ENCODE measurements around the gene AOAH. TPM values are rescaled to one million over a fixed set of nuclear protein-coding genes. Genes with fewer than 3 reads are reported as not detected.

AOAH gene
- total and polyA plus RNA-seq, 2 of the 4 experiments (the other 2 are of a cell fraction): not detected

- in situ Hi-C loops (cut with MboI; ENCODE audit: low sequenced_read_pairs): no loop called here
- H3K4me2 ChIP-seq (ENCODE audit: low read depth, low read length): no peak overlapping the region
- H3K14ac ChIP-seq (replicated peaks; ENCODE audit: low read depth, low read length): no peak overlapping the region
- H3K23ac ChIP-seq (ENCODE audit: low read depth, low read length): no peak overlapping the region
- H3K4me1 ChIP-seq (ENCODE audit: control insufficient read depth, insufficient read depth, low read length): no peaks in the 10 kb centered on the region
- H3K56ac ChIP-seq (ENCODE audit: extremely low read depth, insufficient read depth, low read length): no peak overlapping the region
- no TSS peak for BruUV-seq (replicated peaks)
- peaks cover 26% of the 10 kb centered on the region for H3K27me3 ChIP-seq (ENCODE audit: control insufficient read depth, insufficient read depth, low read length)
- no peaks in the 10 kb centered on the region for H3K9me3 ChIP-seq (ENCODE audit: control insufficient read depth, insufficient read depth, low read length)
- dilution Hi-C loops (cut with HindIII; ENCODE audit: low sequenced_read_pairs, unreplicated experiment): no loop called here
- H2BK15ac ChIP-seq (ENCODE audit: low read depth, low read length): no peak overlapping the region
- no peak overlapping the region for H4K5ac ChIP-seq (ENCODE audit: low read depth, low read length)
- no peak for TF ChIP-seq CHD1 (IDR thresholded peaks at IDR 0.05; ENCODE audit: low read depth, low read length)
- TF ChIP-seq RAD21 (IDR thresholded peaks at IDR 0.05; ENCODE audit: low read length): no peak
- TF ChIP-seq MAZ (IDR thresholded peaks at IDR 0.05; ENCODE audit: borderline replicate concordance, low read depth, low read length): no peak
- no peak for TF ChIP-seq NFE2L2 (IDR thresholded peaks at IDR 0.05; ENCODE audit: low read depth, low read length)
- no peak for TF ChIP-seq RFX5 (IDR thresholded peaks at IDR 0.05; ENCODE audit: low read depth, low read length)
- TF ChIP-seq MAFK (IDR thresholded peaks at IDR 0.05; ENCODE audit: low read depth, low read length): no peak
- TF ChIP-seq MXI1 (IDR thresholded peaks at IDR 0.05; ENCODE audit: borderline replicate concordance, low read depth, low read length): no peak
- no peak for TF ChIP-seq POLR2A (IDR thresholded peaks at IDR 0.05; ENCODE audit: low read depth, low read length)
- TF ChIP-seq CTCF (conservative IDR thresholded peaks at IDR 0.05; ENCODE audit: low read depth, low read length): no peak
- TF ChIP-seq CEBPB (IDR thresholded peaks at IDR 0.05; ENCODE audit: low read depth, low read length): no peak
- no peak for TF ChIP-seq USF2 (IDR thresholded peaks at IDR 0.05; ENCODE audit: low read depth, low read length)
- TF ChIP-seq BHLHE40 (IDR thresholded peaks at IDR 0.05; ENCODE audit: low read depth, low read length): no peak
- TF ChIP-seq RCOR1 (IDR thresholded peaks at IDR 0.05; ENCODE audit: insufficient replicate concordance, low read length): no peak
- no peak for TF ChIP-seq SMC3 (IDR thresholded peaks at IDR 0.05; ENCODE audit: low read depth, low read length)
- TF ChIP-seq, protein P1, sequence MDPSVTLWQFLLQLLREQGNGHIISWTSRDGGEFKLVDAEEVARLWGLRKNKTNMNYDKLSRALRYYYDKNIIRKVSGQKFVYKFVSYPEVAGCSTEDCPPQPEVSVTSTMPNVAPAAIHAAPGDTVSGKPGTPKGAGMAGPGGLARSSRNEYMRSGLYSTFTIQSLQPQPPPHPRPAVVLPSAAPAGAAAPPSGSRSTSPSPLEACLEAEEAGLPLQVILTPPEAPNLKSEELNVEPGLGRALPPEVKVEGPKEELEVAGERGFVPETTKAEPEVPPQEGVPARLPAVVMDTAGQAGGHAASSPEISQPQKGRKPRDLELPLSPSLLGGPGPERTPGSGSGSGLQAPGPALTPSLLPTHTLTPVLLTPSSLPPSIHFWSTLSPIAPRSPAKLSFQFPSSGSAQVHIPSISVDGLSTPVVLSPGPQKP (IDR thresholded peaks at IDR 0.05; ENCODE audit: borderline replicate concordance, low read depth, low read length): no peak
- TF ChIP-seq FOS (IDR thresholded peaks at IDR 0.05; ENCODE audit: low read depth, low read length): no peak
- no peak overlapping the region for H2BK5ac ChIP-seq (ENCODE audit: low read depth, low read length, poor library complexity, severe bottlenecking)
- H3K4me3 ChIP-seq (ENCODE audit: insufficient read depth, low read depth, low read length): no peak overlapping the region
- H2AK9ac ChIP-seq (replicated peaks; ENCODE audit: low read depth, low read length, poor library complexity): no peak overlapping the region
- DNase-seq: no peak
- no peak overlapping the region for H4K91ac ChIP-seq (ENCODE audit: insufficient read depth, low read depth, low read length)
- no peak overlapping the region for H3K4ac ChIP-seq (ENCODE audit: low read depth, low read length)
- no peak overlapping the region for H2BK120ac ChIP-seq (ENCODE audit: low read depth, low read length)
- no peak overlapping the region for H3K9ac ChIP-seq (ENCODE audit: low read depth, low read length)
- H2AK5ac ChIP-seq (ENCODE audit: low read depth, low read length): no peak overlapping the region
- WGBS, 2 experiments (ENCODE audit: extremely low coverage in 2 of 2, insufficient read length in 1 of 2): no CpG with 5 or more reads among the region's 2 CpGs
- no peaks in the 10 kb centered on the region for H3K9me1 ChIP-seq (ENCODE audit: insufficient read depth, low read length)
- POLR2A ChIA-PET (ENCODE audit: unreplicated experiment): no interaction called here
- no peak overlapping the region for H3K27ac ChIP-seq (ENCODE audit: insufficient read depth, low read length)
- H2BK20ac ChIP-seq (ENCODE audit: low read depth, low read length): no peak overlapping the region
- H4K8ac ChIP-seq (ENCODE audit: low read depth in 2 of 2, low read length in 2 of 2): no peak overlapping the region
- H4K20me1 ChIP-seq (ENCODE audit: insufficient read depth, low read length): no peaks in the 10 kb centered on the region
- intact Hi-C loops (cut with micrococcal nuclease): no loop called here
- CTCF ChIA-PET: no interaction called here
- no peaks in the 10 kb centered on the region for H3K79me1 ChIP-seq (ENCODE audit: low read depth in 1 of 2, low read length in 2 of 2)
- ATAC-seq (ENCODE audit: low read depth): no peak
- H2AFZ ChIP-seq (replicated peaks; ENCODE audit: low read length, poor library complexity): no peak overlapping the region
- no peaks in the 10 kb centered on the region for H3K36me3 ChIP-seq (ENCODE audit: control insufficient read depth, insufficient read depth, low read length)
- no peak overlapping the region for H3K18ac ChIP-seq (ENCODE audit: low read depth, low read length)
These were observed 98.2 kb downstream of the AOAH start for GRCh38 chr7:36626111-36626510.

All from IMR-90 (cell line).